ENCODE measurements around the gene IGSF23. TPM values are rescaled to one million over a fixed set of nuclear protein-coding genes. Genes with fewer than 3 reads are reported as not detected.

The IGSF23 gene
- total RNA-seq, 1 experiment from 2014 or later: not detected

DNA sequence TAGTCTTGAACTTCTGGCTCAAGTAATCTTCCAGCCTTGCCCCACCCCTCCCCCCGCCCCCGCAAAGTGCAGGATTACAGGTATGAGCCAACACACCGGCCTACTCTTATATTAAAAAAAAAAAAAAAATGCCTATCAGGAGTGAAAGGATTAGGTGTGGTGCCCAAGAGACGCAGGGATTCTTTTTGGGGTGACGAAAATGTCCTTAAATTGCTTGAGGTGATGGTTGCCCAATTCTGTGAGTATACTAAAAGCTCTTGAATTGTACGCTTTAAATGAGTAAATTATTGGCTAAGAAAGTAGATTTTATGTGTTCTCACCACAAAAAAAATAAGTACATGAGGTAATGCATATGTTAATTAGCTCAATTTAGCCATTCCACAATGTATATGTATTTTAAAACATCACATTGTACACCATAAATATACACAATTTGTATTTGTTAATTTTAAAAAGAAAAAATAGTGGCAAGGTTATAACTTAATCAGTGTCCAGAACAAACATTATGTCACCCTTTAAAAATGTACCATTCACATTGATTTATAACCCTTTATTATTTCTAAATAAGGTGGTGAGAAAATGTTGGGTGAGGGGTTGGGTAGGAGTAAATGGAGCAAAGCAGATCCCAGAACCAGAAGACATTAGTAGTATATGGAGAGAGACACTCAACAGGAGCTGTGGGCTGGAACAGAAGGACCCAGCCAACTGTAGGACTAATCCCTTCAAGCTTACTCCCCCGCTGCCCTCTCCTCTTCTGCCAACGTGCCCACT lies 3.9 kb downstream of the IGSF23 start:
- Histone ChIP-seq H3K9me3 (ENCODE audit: control insufficient read depth, low read depth, low read length) (no peaks in the 10 kb centered on the region), H3K9ac (ENCODE audit: extremely low read depth, insufficient read length, low read length) (no peak overlapping the region), H2BK20ac (ENCODE audit: low read depth, low read length, poor library complexity, severe bottlenecking) (no peak overlapping the region), H4K8ac (replicated peaks; ENCODE audit: insufficient read length, low read depth, low read length) (no peak overlapping the region), H2BK120ac (ENCODE audit: low read depth, low read length, poor library complexity, severe bottlenecking) (no peak overlapping the region), H3K4ac (ENCODE audit: low read depth, low read length) (no peak overlapping the region), H3K79me2 (ENCODE audit: insufficient read depth, low read length) (no peaks in the 10 kb centered on the region), H4K91ac (ENCODE audit: insufficient read length, low read depth, low read length) (no peak overlapping the region), H3K18ac (ENCODE audit: insufficient read length, low read depth, low read length) (no peak overlapping the region), H2BK5ac (ENCODE audit: insufficient read length, low read length) (no peak overlapping the region), H2AFZ (ENCODE audit: low read length) (no peak overlapping the region), H2BK12ac (ENCODE audit: insufficient read length, low read depth, low read length) (no peak overlapping the region), H3K27ac (ENCODE audit: insufficient read length, low read depth, low read length) (no peak overlapping the region), H2AK5ac (ENCODE audit: insufficient read length, low read length) (no peak overlapping the region), H3K23ac (ENCODE audit: insufficient read length, low read depth, low read length) (no peak overlapping the region), H3K4me1 (ENCODE audit: insufficient read depth, low read length) (no peaks in the 10 kb centered on the region; the same call in 1 of the 2 replicates), H3K79me1 (ENCODE audit: insufficient read depth, low read depth, low read length, poor library complexity, severe bottlenecking) (no peaks in the 10 kb centered on the region), H3K27me3 (ENCODE audit: insufficient read depth, low read length) (no peaks in the 10 kb centered on the region), H3K56ac (ENCODE audit: insufficient read length, low read depth, low read length) (no peak overlapping the region), H3T11ph (ENCODE audit: low read length) (no peak overlapping the region), H2BK15ac (ENCODE audit: low read depth, low read length) (no peak overlapping the region), H3K4me2 (ENCODE audit: insufficient read depth, insufficient read length, low read length) (no peak overlapping the region), H4K20me1 (ENCODE audit: control insufficient read depth, insufficient read depth, insufficient read length) (no peaks in the 10 kb centered on the region), H4K5ac (ENCODE audit: insufficient read length, low read depth, low read length) (no peak overlapping the region), H3K23me2 (ENCODE audit: insufficient read length, low read depth, low read length, poor library complexity, severe bottlenecking) (no peaks in the 10 kb centered on the region), H3K14ac (ENCODE audit: insufficient read depth, low read length) (no peak overlapping the region; the same call in 1 of the 2 replicates)
- Mint-ChIP-seq H3K36me3 (ENCODE audit: insufficient read depth in 1 of 3, low read depth in 3 of 3) (no peaks in the 10 kb centered on the region), H3K27ac (no peak overlapping the region; a peak in 1 of 7 replicates), H3K9me3 (no peaks in the 10 kb centered on the region), H3K27me3 (ENCODE audit: low read depth) (no peaks in the 10 kb centered on the region), H3K4me3 (no peak overlapping the region), H3K4me1 (peaks cover 4 to 9% of the 10 kb centered on the region in 2 experiments)
- no peak for TF ChIP-seq CTCF (conservative IDR thresholded peaks at IDR 0.05)
- no peak for DNase-seq
- no CpG with 5 or more reads among the region's 8 CpGs for WGBS (ENCODE audit: extremely low coverage, insufficient read length, low lambda C conversion rate)

Measured in H9 (cell line).